Neural crest cell (in vitro differentiated cells): ENCODE results near the gene STK24. TPM values are rescaled to one million over a fixed set of nuclear protein-coding genes. Genes with fewer than 3 reads are reported as not detected.

Source experiments
- DNase-seq: peaks from one replicate; pipeline ENCODE4 v3.0.0; 2021; ENCODE audit warnings: low read depth, mixed read lengths, low spot score
- H3K27ac Mint-ChIP-seq: one replicate; pipeline ENCODE4 v1.8.0; 2021; ENCODE audit warnings: mild to moderate bottlenecking, mixed read lengths; ENCODE audit not compliant: unreplicated experiment
- H3K27me3 Mint-ChIP-seq: 2 replicates; pipeline ENCODE4 v1.8.0; 2021; ENCODE audit warnings: low read depth, mild to moderate bottlenecking, mixed read lengths
- H3K36me3 Mint-ChIP-seq: 2 replicates; pipeline ENCODE4 v1.8.0; 2021; ENCODE audit warnings: low read depth, mild to moderate bottlenecking, mixed read lengths
- H3K4me1 Mint-ChIP-seq: 2 replicates; pipeline ENCODE4 v1.8.0; 2021; ENCODE audit warnings: mixed read lengths
- H3K4me3 Mint-ChIP-seq: one replicate; pipeline ENCODE4 v1.8.0; 2021; ENCODE audit warnings: mild to moderate bottlenecking, mixed read lengths
- H3K9me3 Mint-ChIP-seq: 2 replicates; pipeline ENCODE4 v1.8.0; 2021; ENCODE audit warnings: mixed read lengths
- CTCF ChIP-seq: fragments of 200-600 bp; sonication (generic); conservative IDR thresholded peaks from 2 replicates; pipeline ENCODE4 v1.5.0; 2021; ENCODE audit warnings: antibody characterized with exemption, mild to moderate bottlenecking
- total RNA-seq: library from RNA; stranded (reverse); gene quantifications from 2 replicates; pipeline ENCODE4 v1.2.1, GENCODE V29; 2021

STK24 gene
- total RNA-seq, 1 donor from 2014 or later: 114 TPM

- peaks cover 3% of the 10 kb centered on the region for H3K27me3 Mint-ChIP-seq
- peak overlapping the region; percentile 12 for H3K27ac Mint-ChIP-seq
- no peaks in the 10 kb centered on the region for H3K9me3 Mint-ChIP-seq
- H3K4me1 Mint-ChIP-seq: peaks cover 4% of the 10 kb centered on the region
- no peak for DNase-seq
- H3K36me3 Mint-ChIP-seq: peaks cover 15% of the 10 kb centered on the region
- no peak for TF ChIP-seq CTCF
- H3K4me3 Mint-ChIP-seq: peak overlapping the region; percentile 38
These were observed 137.6 kb downstream of the STK24 start for GRCh38 chr13:98439126-98439828.

GRCh38 chr13:98438246-98439125, 138.4 kb downstream of the STK24 start:
- Mint-ChIP-seq H3K27ac (no peak overlapping the region), H3K36me3 (peaks cover 13% of the 10 kb centered on the region), H3K27me3 (no peaks in the 10 kb centered on the region), H3K4me1 (peaks cover 4% of the 10 kb centered on the region), H3K4me3 (no peak overlapping the region), H3K9me3 (no peaks in the 10 kb centered on the region)
- no peak for TF ChIP-seq CTCF
- no peak for DNase-seq

GRCh38 chr13:98436233-98436910, 140.5 kb downstream of the STK24 start:
- Mint-ChIP-seq H3K27me3 (no peaks in the 10 kb centered on the region), H3K4me3 (no peak overlapping the region), H3K27ac (no peak overlapping the region), H3K36me3 (peaks cover 18% of the 10 kb centered on the region), H3K9me3 (no peaks in the 10 kb centered on the region), H3K4me1 (peaks cover 4% of the 10 kb centered on the region)
- no peak for TF ChIP-seq CTCF
- DNase-seq: no peak

- no peaks in the 10 kb centered on the region for H3K9me3 Mint-ChIP-seq
- no peak for TF ChIP-seq CTCF
- peaks cover 18% of the 10 kb centered on the region for H3K36me3 Mint-ChIP-seq
- peaks cover 4% of the 10 kb centered on the region for H3K4me1 Mint-ChIP-seq
- peak overlapping the region; percentile 24 for H3K27ac Mint-ChIP-seq
- no peak overlapping the region for H3K4me3 Mint-ChIP-seq
- H3K27me3 Mint-ChIP-seq: no peaks in the 10 kb centered on the region
- DNase-seq: no peak
These were observed 141.5 kb downstream of the STK24 start for GRCh38 chr13:98435376-98435775.

GRCh38 chr13:98434060-98434459, 142.8 kb downstream of the STK24 start:
- H3K9me3 Mint-ChIP-seq: no peaks in the 10 kb centered on the region
- H3K36me3 Mint-ChIP-seq: peaks cover 18% of the 10 kb centered on the region
- DNase-seq: no peak
- peak overlapping the region; percentile 78 for H3K27ac Mint-ChIP-seq
- peaks cover 4% of the 10 kb centered on the region for H3K4me1 Mint-ChIP-seq
- H3K4me3 Mint-ChIP-seq: no peak overlapping the region
- no peaks in the 10 kb centered on the region for H3K27me3 Mint-ChIP-seq
- TF ChIP-seq CTCF: no peak
